Ascending aorta (tissue), 2 donors: ENCODE results near the gene ATP5MC2. TPM values are rescaled to one million over a fixed set of nuclear protein-coding genes. Genes with fewer than 3 reads are reported as not detected.
A peak's percentile ranks its signal among the peaks of the same experiment; 100 is the strongest.

Source experiments
- DNase-seq, 2 donors: peaks; one replicate each; pipeline ENCODE4 v3.0.0-alpha.2; 2019; ENCODE audit warnings: low spot score in 2 of 2
- H3K27ac ChIP-seq, 2 donors: fragments of 200-600 bp; sonication (generic); one replicate each; pipeline ENCODE4 v1.5.1; 2016 to 2017; ENCODE audit warnings: mild to moderate bottlenecking in 1 of 2
- H3K27me3 ChIP-seq: fragments of 200-600 bp; sonication (generic); one replicate; pipeline ENCODE4 v1.5.1; 2017
- H3K36me3 ChIP-seq, 2 donors: fragments of 200-600 bp; sonication (generic); one replicate each; pipeline ENCODE4 v1.5.1; 2016
- H3K4me1 ChIP-seq, 2 donors: fragments of 200-600 bp; sonication (generic); one replicate each; pipeline ENCODE4 v1.5.1; 2016 to 2017; ENCODE audit warnings: mild to moderate bottlenecking in 1 of 2
- H3K4me3 ChIP-seq, 2 donors: fragments of 200-600 bp; sonication (generic); one replicate each; pipeline ENCODE4 v1.5.1; 2016 to 2017; ENCODE audit warnings: mild to moderate bottlenecking in 1 of 2
- H3K9me3 ChIP-seq, 2 donors: fragments of 200-600 bp; sonication (generic); one replicate each; pipeline ENCODE4 v1.5.1; 2016
- intact Hi-C: fragments of 100-400 bp; cut with DNase I; formaldehyde crosslinking; loops from one replicate; pipeline ENCODE4 v1.15.1; 2023
- total RNA-seq: library from RNA; depleted of rRNA; stranded (reverse); fragments of >200 nt; gene quantifications from one replicate; pipeline ENCODE4 v1.1.0, GENCODE V29; 2016
- TF ChIP-seq, protein P1 (sequence below), 3 experiments: fragments of 200-600 bp in 2 of 3; fragments of 450-650 bp in 1 of 3; sonication (generic) in 2 of 3; IDR thresholded peaks; one replicate each; pipeline ENCODE4 v1.5.1; 2016 to 2019; ENCODE audit warnings: antibody characterized with exemption in 3 of 3, mild to moderate bottlenecking in 1 of 3, moderate library complexity in 1 of 3

Gene ATP5MC2
- total RNA-seq, 1 donor from 2014 or later = 284 TPM

DNA sequence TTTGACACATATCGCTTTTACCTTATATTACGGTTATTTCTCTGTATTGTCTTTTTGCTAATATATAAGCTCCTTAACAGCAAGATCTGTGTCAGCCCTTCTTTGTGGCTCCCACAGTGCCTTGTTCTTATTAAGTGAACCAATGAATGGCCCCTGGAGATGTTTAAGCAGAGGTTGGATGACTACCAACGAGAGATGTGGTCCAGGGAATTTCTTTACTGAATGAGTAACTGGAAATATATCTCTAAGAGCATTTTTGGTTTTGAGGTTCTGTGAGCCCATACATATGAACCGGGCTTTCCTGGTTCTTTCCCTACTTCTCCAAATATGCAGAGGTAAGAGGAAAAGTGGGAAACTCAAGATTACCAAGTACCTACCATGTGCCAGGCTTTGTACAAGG, 27.9 kb upstream of the ATP5MC2 start:
- H3K27me3 ChIP-seq = no peaks in the 10 kb centered on the region
- H3K4me3 ChIP-seq = no peak overlapping the region
- H3K36me3 ChIP-seq = no peaks in the 10 kb centered on the region
- no peak for DNase-seq
- intact Hi-C loops = no loop called here
- H3K27ac ChIP-seq = no peak overlapping the region
- peaks cover 0 to 2% of the 10 kb centered on the region in 2 donors for H3K4me1 ChIP-seq
- no peaks in the 10 kb centered on the region for H3K9me3 ChIP-seq
- TF ChIP-seq, protein P1, sequence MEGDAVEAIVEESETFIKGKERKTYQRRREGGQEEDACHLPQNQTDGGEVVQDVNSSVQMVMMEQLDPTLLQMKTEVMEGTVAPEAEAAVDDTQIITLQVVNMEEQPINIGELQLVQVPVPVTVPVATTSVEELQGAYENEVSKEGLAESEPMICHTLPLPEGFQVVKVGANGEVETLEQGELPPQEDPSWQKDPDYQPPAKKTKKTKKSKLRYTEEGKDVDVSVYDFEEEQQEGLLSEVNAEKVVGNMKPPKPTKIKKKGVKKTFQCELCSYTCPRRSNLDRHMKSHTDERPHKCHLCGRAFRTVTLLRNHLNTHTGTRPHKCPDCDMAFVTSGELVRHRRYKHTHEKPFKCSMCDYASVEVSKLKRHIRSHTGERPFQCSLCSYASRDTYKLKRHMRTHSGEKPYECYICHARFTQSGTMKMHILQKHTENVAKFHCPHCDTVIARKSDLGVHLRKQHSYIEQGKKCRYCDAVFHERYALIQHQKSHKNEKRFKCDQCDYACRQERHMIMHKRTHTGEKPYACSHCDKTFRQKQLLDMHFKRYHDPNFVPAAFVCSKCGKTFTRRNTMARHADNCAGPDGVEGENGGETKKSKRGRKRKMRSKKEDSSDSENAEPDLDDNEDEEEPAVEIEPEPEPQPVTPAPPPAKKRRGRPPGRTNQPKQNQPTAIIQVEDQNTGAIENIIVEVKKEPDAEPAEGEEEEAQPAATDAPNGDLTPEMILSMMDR (IDR thresholded peaks at IDR 0.05) = no peak

DNA sequence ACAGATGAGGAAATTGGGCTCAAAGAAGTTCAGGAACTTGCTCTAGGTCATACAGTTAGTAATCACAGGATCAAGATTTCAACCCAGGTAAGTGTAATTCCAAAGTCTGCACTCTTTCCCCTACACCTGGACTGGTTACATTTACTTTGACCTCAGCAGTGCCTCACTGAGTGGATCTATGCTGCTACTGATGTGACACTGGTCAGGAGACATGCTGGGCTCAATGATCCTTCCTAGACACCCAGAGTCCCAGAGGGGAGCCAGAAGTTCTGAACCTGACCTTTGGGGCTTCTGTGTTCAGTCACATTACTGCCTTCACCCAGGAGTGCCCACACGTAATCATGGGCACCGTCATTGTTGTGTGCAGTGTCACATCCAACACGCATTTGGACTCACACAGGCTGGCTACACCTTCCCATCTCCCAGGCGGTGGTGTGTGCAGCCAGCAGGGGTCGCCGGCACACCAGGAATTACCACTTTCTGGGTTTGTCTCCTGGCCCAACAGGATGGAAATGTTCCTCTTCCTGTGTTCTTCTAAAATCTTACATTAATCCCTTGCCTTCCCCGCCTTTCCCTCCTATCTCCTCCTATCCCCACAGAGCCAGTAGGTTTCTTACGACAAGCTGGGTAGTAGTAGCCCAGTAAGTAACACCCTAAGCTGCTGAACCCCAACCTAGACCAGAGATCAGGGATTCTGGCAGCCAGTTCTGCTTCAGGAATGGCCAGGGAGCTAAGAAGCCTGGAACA, 25.8 kb upstream of the ATP5MC2 start:
- peak in 1 of 2 donors; percentile 91 for DNase-seq
- Histone ChIP-seq H3K9me3 (no peaks in the 10 kb centered on the region), H3K4me3 (no peak overlapping the region), H3K36me3 (no peaks in the 10 kb centered on the region), H3K27ac (no peak overlapping the region), H3K4me1 (peaks cover 0 to 2% of the 10 kb centered on the region in 2 donors), H3K27me3 (peaks cover 4% of the 10 kb centered on the region)
- TF ChIP-seq, protein P1 (IDR thresholded peaks at IDR 0.05) = peak; percentile 90 to 94 (median 91)
- intact Hi-C loops = loop anchor here (1.0 kb wide), 1 partner anchor 45 kb away; no protein-coding TSS in a partner anchor

DNA sequence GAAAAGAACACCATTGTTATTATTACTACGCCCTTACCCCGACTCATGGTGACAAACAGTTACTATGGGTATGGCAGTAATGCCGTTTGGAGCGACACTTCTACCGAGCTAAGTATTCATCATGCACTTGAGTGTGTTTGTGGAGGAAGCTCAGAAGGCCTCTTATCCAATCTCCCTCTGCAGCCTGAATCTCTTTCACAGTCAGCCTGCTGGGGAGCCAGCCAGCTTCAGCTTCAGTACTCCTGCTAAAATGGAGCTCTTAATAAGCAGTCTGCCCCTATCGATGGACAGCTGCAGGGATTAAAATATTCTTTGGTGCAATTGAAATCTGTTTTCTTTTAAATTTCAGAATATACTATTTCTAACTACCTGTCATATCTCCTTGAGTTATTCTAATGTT, 24.7 kb upstream of the ATP5MC2 start:
- intact Hi-C loops = no loop called here
- Histone ChIP-seq H3K9me3 (no peaks in the 10 kb centered on the region), H3K4me3 (no peak overlapping the region), H3K4me1 (peaks cover 0 to 6% of the 10 kb centered on the region in 2 donors), H3K27ac (no peak overlapping the region), H3K27me3 (peaks cover 5% of the 10 kb centered on the region), H3K36me3 (no peaks in the 10 kb centered on the region)
- DNase-seq = no peak
- TF ChIP-seq, protein P1 (IDR thresholded peaks at IDR 0.05) = no peak

DNA sequence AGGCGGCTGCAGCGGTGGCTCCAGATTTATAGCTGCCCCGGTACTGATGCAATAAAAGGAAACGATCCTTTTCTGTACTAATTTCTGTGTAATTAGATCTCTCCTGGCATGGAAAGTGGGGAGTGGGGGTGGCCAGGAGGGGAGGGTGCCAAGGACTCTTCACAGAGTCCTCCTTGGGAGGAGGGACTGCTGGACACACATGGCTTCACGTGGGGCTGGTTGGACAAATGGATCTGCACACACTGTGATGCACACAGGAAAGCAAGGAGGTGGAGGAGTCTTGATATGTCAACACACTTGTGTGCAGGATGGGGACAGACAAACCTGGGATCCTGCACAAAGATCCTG, 23.8 kb upstream of the ATP5MC2 start:
- H3K27me3 ChIP-seq = peaks cover 8% of the 10 kb centered on the region

DNA sequence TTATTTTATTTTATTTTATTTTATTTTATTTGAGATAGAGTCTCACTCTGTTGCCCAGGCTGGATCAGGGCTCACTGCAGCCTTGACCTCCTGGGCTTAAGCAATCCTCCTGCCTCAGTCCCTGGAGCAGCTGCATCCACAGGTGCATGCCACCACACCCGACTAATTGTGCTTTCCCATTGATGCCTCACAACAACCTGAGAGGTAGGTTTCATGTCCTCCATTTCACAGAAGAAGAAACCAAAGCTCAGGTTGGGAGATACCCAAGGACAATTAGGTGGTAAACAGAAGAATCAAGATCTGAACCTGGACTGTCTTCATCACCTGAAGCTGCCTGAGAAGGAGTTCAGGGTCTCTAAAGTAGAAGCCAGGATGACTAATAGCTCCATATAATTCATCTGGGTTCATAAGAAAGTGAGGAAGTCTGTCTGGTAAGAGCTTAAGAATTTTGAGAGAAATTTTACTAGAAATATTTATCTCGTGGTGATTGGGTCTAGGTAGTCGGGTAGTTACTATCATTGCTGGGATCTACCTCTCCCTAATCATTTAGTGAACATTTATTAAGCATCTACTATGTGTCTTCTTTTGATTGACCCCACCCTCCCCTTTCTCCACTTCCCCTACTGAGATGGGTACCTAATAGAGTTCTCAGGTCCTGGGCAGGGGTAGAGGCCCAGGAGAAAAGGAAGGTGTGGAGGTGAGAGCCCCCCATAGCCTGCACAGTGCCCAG, 23.2 kb upstream of the ATP5MC2 start:
- Histone ChIP-seq H3K36me3 (no peaks in the 10 kb centered on the region), H3K27me3 (peaks cover 8% of the 10 kb centered on the region), H3K4me3 (no peak overlapping the region), H3K9me3 (no peaks in the 10 kb centered on the region), H3K4me1 (peaks cover 0 to 8% of the 10 kb centered on the region in 2 donors), H3K27ac (no peak overlapping the region)
- TF ChIP-seq, protein P1 (IDR thresholded peaks at IDR 0.05) = no peak
- intact Hi-C loops = no loop called here
- no peak for DNase-seq

More for the DNA sequence above, 23.8 kb upstream of the ATP5MC2 start:
- intact Hi-C loops = no loop called here
- no peak for DNase-seq
- TF ChIP-seq, protein P1 (IDR thresholded peaks at IDR 0.05) = no peak
- peaks cover 0 to 8% of the 10 kb centered on the region in 2 donors for H3K4me1 ChIP-seq
- no peaks in the 10 kb centered on the region for H3K36me3 ChIP-seq
- H3K4me3 ChIP-seq = no peak overlapping the region
- no peak overlapping the region for H3K27ac ChIP-seq
- no peaks in the 10 kb centered on the region for H3K9me3 ChIP-seq
